HepG2 (cell line): ENCODE results near the gene CLRN3. TPM values are rescaled to one million over a fixed set of nuclear protein-coding genes. Genes with fewer than 3 reads are reported as not detected.

Experiments
- ATAC-seq: fragments of 200-7000 bp; cut with Tn5 transposase; 3 replicates; pipeline ENCODE4 v1.9.1; 2020; ENCODE audit warnings: mild to moderate bottlenecking, moderate library complexity
- BruUV-seq: library from RNA; stranded (reverse); fragments of 400-500 nt; replicated peaks from 2 replicates; lab custom pipeline; 2021; lab: Mats Ljungman, UMichigan
- CTCF ChIA-PET: fragments of 300-600 bp; formaldehyde crosslinking; extraction: SDS; loops from one replicate; lab custom pipeline; 2021; ENCODE audit warnings: low total read pairs, inconsistent platforms, low intra/inter-chr PET ratio; lab: Yijun Ruan, JAX
- POLR2A ChIA-PET: fragments of 350-600 bp; sonication (Branson Sonifier 250); formaldehyde crosslinking; loops from one replicate; lab custom pipeline; 2020; ENCODE audit warnings: antibody characterized with exemption, inconsistent platforms; lab: Yijun Ruan, JAX
- DNase-seq: peaks from one replicate; pipeline ENCODE4 v3.0.0-alpha.2; 2015; ENCODE audit warnings: low spot score
- FAIRE-seq: peaks from 3 replicates; lab custom pipeline; 2011; peaks lifted over from hg19 to GRCh38; lab: Jason Lieb, UNC
- H2AFZ ChIP-seq: one replicate; pipeline ENCODE4 v1.6.1; 2011; ENCODE audit warnings: low read length, inconsistent platforms
- H3K27ac ChIP-seq: fragments of 300-600 bp; 3 replicates; pipeline ENCODE4 v1.8.0; 2011; ENCODE audit warnings: mixed run types, mild to moderate bottlenecking, mixed read lengths, low read length, inconsistent platforms; ENCODE audit not compliant: insufficient read depth; ENCODE audit errors: extremely low read length
- H3K27me3 ChIP-seq, 2 experiments: fragments of 200-600 bp in 1 of 2; 2 replicates in 1 of 2; 3 replicates in 1 of 2; pipeline versions ENCODE4 v1.6.0 to v1.8.0; 2011; ENCODE audit warnings: low read length in 2 of 2, mild to moderate bottlenecking in 2 of 2, moderate library complexity in 2 of 2, inconsistent platforms in 1 of 2; ENCODE audit not compliant: insufficient read depth in 2 of 2, control insufficient read depth in 1 of 2
- H3K36me3 ChIP-seq, 2 experiments: fragments of 200-600 bp in 1 of 2; replicated peaks in 1 of 2; 2 replicates in 1 of 2; 3 replicates in 1 of 2; pipeline versions ENCODE4 v1.5.1 to v1.8.0; 2011; ENCODE audit warnings: low read length in 2 of 2, inconsistent platforms in 1 of 2; ENCODE audit not compliant: insufficient read depth in 2 of 2, control insufficient read depth in 1 of 2
- H3K4me1 ChIP-seq: 2 replicates; pipeline ENCODE4 v1.5.1; 2012; ENCODE audit warnings: low read length, inconsistent platforms; ENCODE audit not compliant: insufficient read depth
- H3K4me2 ChIP-seq: 2 replicates; pipeline ENCODE4 v1.6.0; 2011; ENCODE audit warnings: low read depth, low read length, inconsistent platforms
- H3K4me3 ChIP-seq, 3 experiments: fragments of 200-600 bp in 1 of 3; sonication (generic), shearing (Covaris generic) in 1 of 3; replicated peaks in 1 of 3; 2 replicates each; pipeline ENCODE4 v1.5.1; 2011 to 2016; ENCODE audit warnings: low read length in 3 of 3, inconsistent platforms in 2 of 3, low read depth in 2 of 3, mild to moderate bottlenecking in 2 of 3, control low read depth in 1 of 3, mixed read lengths in 1 of 3; ENCODE audit not compliant: insufficient read depth in 1 of 3
- H3K79me2 ChIP-seq: one replicate; pipeline ENCODE4 v1.6.1; 2011; ENCODE audit warnings: low read length, inconsistent platforms; ENCODE audit not compliant: insufficient read depth
- H3K9ac ChIP-seq: 2 replicates; pipeline ENCODE4 v1.6.0; 2011; ENCODE audit warnings: mild to moderate bottlenecking, low read depth, low read length, inconsistent platforms; ENCODE audit not compliant: insufficient read depth
- H3K9me3 ChIP-seq: 2 replicates; pipeline ENCODE4 v1.5.1; 2012; ENCODE audit warnings: mild to moderate bottlenecking, low read length
- H4K20me1 ChIP-seq: 2 replicates; pipeline ENCODE4 v1.6.0; 2011; ENCODE audit warnings: inconsistent platforms, mild to moderate bottlenecking, low read length, moderate library complexity; ENCODE audit not compliant: insufficient read depth
- E2F5 ChIP-seq: sonication (generic); formaldehyde crosslinking; conservative IDR thresholded peaks from 2 replicates; pipeline ENCODE4 v1.4.0; 2020; ENCODE audit warnings: missing genetic modification reagents
- KDM4B ChIP-seq: sonication (generic); formaldehyde crosslinking; IDR thresholded peaks from 2 replicates; pipeline ENCODE4 v1.4.0; 2020; ENCODE audit warnings: missing genetic modification reagents
- NFKBIZ ChIP-seq: IDR thresholded peaks from 2 replicates; pipeline ENCODE4 v1.6.1; 2018; ENCODE audit warnings: missing genetic modification reagents, missing compliant biosample characterization
- NR2F2 ChIP-seq: IDR thresholded peaks from 2 replicates; pipeline ENCODE4 v1.6.1; 2012; ENCODE audit warnings: low read depth, inconsistent platforms, borderline replicate concordance
- POLR2AphosphoS2 ChIP-seq: IDR thresholded peaks from 2 replicates; pipeline ENCODE4 v1.6.1; 2011; ENCODE audit warnings: low read depth, low read length, improper control_type of control experiment
- RFX3 ChIP-seq: IDR thresholded peaks from 2 replicates; pipeline ENCODE4 v1.6.1; 2016; ENCODE audit warnings: missing biosample characterization, missing genetic modification reagents
- ZNF513 ChIP-seq: sonication (generic); formaldehyde crosslinking; conservative IDR thresholded peaks from 2 replicates; pipeline ENCODE4 v1.5.0; 2020; ENCODE audit warnings: missing genetic modification reagents
- ZNF598 ChIP-seq: sonication (generic); formaldehyde crosslinking; IDR thresholded peaks from 2 replicates; pipeline ENCODE4 v1.5.1; 2020; ENCODE audit warnings: mild to moderate bottlenecking, missing genetic modification reagents, borderline replicate concordance
- WGBS: methylation state at CpG from one replicate; pipeline ENCODE4 v1.1.6; 2017; ENCODE audit warnings: low lambda C conversion rate; 5-methylcytosine and 5-hydroxymethylcytosine counted together
- in situ Hi-C: cut with HindIII; loops from 2 replicates; pipeline ENCODE4 v1.10.0; 2017; ENCODE audit warnings: low pct_unique_long_range_greater_than_20kb; ENCODE audit not compliant: extremely low pct_ligation_motif_present
- intact Hi-C: fragments of 100-400 bp; cut with micrococcal nuclease; formaldehyde crosslinking; loops from one replicate; pipeline ENCODE4 v1.10.0; 2022; ENCODE audit not compliant: unreplicated experiment
- polyA plus RNA-seq, 8 experiments: library from polyadenylated mRNA; depleted of rRNA in 3 of 8; stranded (reverse) in 7 of 8; unstranded in 1 of 8; fragments of >200 nt; fragmentation: Illumina TruSeq in 4 of 8; extraction: Trizol in 4 of 8; gene quantifications; 2 replicates each; pipeline versions ENCODE4 v1.2.1 to v1.2.3, GENCODE V29; 2011 to 2016; ENCODE audit warnings: low read depth in 4 of 8, missing spikeins in 1 of 8, mixed read lengths in 1 of 8; ENCODE audit not compliant: insufficient read depth in 1 of 8
- total RNA-seq, 5 experiments: library from RNA; depleted of rRNA; stranded (reverse); fragments of >200 nt; fragmentation: Illumina TruSeq; extraction: Trizol; gene quantifications; 2 replicates each; pipeline ENCODE4 v1.2.3, GENCODE V29; 2016; ENCODE audit warnings: low read depth in 1 of 5

CLRN3 gene
- total and polyA plus RNA-seq, 2 of the 13 experiments (the other 11 are each of a cell fraction or from before 2014, with no cell fraction given), result not detected

GRCh38 chr10:127933271-127933670 is 40.5 kb upstream of the CLRN3 start:
- FAIRE-seq, result no peak
- Histone ChIP-seq H3K36me3 (no peaks in the 10 kb centered on the region), H3K4me2 (no peak overlapping the region), H3K9me3 (no peaks in the 10 kb centered on the region), H3K27ac (no peak overlapping the region), H3K9ac (no peak overlapping the region), H3K27me3 (peaks cover 0 to 12% of the 10 kb centered on the region in 2 experiments; a peak in 3 of 5 replicates), H3K4me1 (no peaks in the 10 kb centered on the region), H3K79me2 (no peaks in the 10 kb centered on the region), H4K20me1 (no peaks in the 10 kb centered on the region), H3K4me3 (no peak overlapping the region), H2AFZ (no peak overlapping the region)
- CTCF ChIA-PET, result no interaction called here
- WGBS, result 60% methylated on average over 5 of the region's 5 CpGs
- DNase-seq, result no peak
- intact Hi-C loops, result no loop called here
- no peak for ATAC-seq
- TF ChIP-seq ZNF513 (CRISPR knock-in tag), result no peak
- TF ChIP-seq ZNF598 (CRISPR knock-in tag), result no peak
- TF ChIP-seq E2F5 (CRISPR knock-in tag), result no peak
- no peak for TF ChIP-seq POLR2AphosphoS2
- TF ChIP-seq NR2F2, result no peak
- TF ChIP-seq NFKBIZ (CRISPR knock-in tag), result no peak
- TF ChIP-seq RFX3 (CRISPR knock-in tag), result no peak
- no peak for TF ChIP-seq KDM4B (CRISPR knock-in tag)
- in situ Hi-C loops, result no loop called here
- POLR2A ChIA-PET, result no interaction called here
- no TSS peak for BruUV-seq
